Neural progenitor cell (in vitro differentiated cells): Measurements from ENCODE around the gene TLX1.

ENCODE experiments used
- CTCF ChIP-seq: fragments of 200-600 bp; sonication (generic); IDR thresholded peaks from 2 replicates; pipeline ENCODE4 v1.5.1; 2017; ENCODE audit warnings: antibody characterized with exemption, mild to moderate bottlenecking
- EZH2 ChIP-seq: fragments of 200-600 bp; sonication (generic); IDR thresholded peaks from 2 replicates; pipeline ENCODE4 v1.6.1; 2017; ENCODE audit warnings: antibody characterized with exemption, mild to moderate bottlenecking, moderate library complexity
- EZH2phosphoT487 ChIP-seq: fragments of 200-600 bp; sonication (generic); IDR thresholded peaks from 2 replicates; pipeline ENCODE4 v1.6.1; 2017; ENCODE audit warnings: antibody characterized with exemption

GRCh38 chr10:101120520-101120883 is 10.6 kb upstream of the TLX1 start:
- TF ChIP-seq CTCF (no peak), EZH2 (no peak), EZH2phosphoT487 (no peak)
